Heart left ventricle (tissue), 13 donors: ENCODE results near the gene PRKCI.

Source experiments
- POLR2A ChIP-seq, 2 donors: fragments of 450-650 bp; IDR thresholded peaks; one replicate each; pipeline ENCODE4 v1.6.1; 2017; ENCODE audit warnings: antibody characterized with exemption in 2 of 2, mild to moderate bottlenecking in 2 of 2, moderate library complexity in 2 of 2
- TF ChIP-seq, protein P1 (sequence below), 12 donors: fragments of 200-600 bp; sonication (generic) in 4 of 12; IDR thresholded peaks; one replicate each; pipeline versions ENCODE4 v1.5.0 to v1.8.0; 2018 to 2022; ENCODE audit warnings: antibody characterized with exemption in 12 of 12, mild to moderate bottlenecking in 5 of 12
- donor health status: ischemic (EF 13 %, LVEDD 7.1; RV severe dilation, severe dysfunction).
- donor health status: DM: no; HTN: yes; CAD: no.
- donor health status: DM: no; HTN: no; CAD: no.
- donor health status: ischemic (EF 25% LVEDD 6.9; RV normal size, moderate dysfunction).
- donor health status: ischemic (EF 25% LVEDD 5.7; RV mildly dilated, moderate dysfunction).
- donor health status: ischemic (EF 35%, LVEDD 5.7; RV mildly dilated, moderate dysfunction).
- donor health status: nonischemic (EF 11% LVEDD 7.7; RV severe dilation, severe dysfunction).
- donor health status: DM: yes; HTN: yes; CAD: no.
- donor health status: PGD.
- donor health status: ischemic (EF 29% LVEDD 5.4; RV normal size, mild dysfunction).
- donor health status: nonischemic (EF 23%, LVEDD 6.1; RV moderate dilation, normal function).

DNA sequence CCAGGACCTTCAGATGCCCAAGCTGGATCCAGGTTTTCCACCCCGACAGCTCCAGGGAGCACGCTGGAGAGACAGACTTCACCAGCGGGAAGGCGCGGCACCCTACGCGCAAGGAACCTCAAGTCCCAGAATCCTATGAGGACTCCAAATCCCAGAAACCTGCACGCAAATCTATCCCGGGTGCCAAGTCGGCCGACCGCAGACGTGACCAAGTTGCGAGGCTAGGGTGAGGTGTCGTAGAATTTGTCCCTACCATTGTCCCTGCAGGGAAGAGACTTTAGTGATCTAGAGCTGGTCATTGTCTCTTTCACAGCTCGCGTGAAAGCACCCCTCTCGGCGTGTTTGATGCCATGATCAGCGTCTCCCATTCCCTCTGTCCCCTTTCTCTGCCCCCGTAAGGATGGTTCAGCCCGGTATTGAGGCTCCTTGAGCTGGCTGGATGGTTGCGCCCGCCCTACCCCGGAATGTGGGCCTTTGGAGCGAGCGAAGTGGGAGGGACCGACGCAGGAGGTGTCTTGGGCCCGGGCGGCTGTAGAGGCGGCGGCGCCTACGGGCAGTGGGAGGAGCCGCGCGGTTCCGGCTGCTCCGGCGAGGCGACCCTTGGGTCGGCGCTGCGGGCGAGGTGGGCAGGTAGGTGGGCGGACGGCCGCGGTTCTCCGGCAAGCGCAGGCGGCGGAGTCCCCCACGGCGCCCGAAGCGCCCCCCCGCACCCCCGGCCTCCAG is at the start of gene PRKCI:
- TF ChIP-seq, protein P1, sequence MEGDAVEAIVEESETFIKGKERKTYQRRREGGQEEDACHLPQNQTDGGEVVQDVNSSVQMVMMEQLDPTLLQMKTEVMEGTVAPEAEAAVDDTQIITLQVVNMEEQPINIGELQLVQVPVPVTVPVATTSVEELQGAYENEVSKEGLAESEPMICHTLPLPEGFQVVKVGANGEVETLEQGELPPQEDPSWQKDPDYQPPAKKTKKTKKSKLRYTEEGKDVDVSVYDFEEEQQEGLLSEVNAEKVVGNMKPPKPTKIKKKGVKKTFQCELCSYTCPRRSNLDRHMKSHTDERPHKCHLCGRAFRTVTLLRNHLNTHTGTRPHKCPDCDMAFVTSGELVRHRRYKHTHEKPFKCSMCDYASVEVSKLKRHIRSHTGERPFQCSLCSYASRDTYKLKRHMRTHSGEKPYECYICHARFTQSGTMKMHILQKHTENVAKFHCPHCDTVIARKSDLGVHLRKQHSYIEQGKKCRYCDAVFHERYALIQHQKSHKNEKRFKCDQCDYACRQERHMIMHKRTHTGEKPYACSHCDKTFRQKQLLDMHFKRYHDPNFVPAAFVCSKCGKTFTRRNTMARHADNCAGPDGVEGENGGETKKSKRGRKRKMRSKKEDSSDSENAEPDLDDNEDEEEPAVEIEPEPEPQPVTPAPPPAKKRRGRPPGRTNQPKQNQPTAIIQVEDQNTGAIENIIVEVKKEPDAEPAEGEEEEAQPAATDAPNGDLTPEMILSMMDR (IDR thresholded peaks at IDR 0.05), result no peak
- TF ChIP-seq POLR2A (IDR thresholded peaks at IDR 0.05), result peak in 1 of 2 donors; percentile 91
